HEK293 (cell line): ENCODE measurements around the gene MYCN.
A peak's percentile ranks its signal among the peaks of the same experiment; 100 is the strongest.

ENCODE experiments used
- HOXA7 ChIP-seq: sonication (generic); formaldehyde crosslinking; IDR thresholded peaks from 2 replicates; pipeline ENCODE4 v1.8.1; 2022; ENCODE audit warnings: missing genetic modification reagents, borderline replicate concordance
- KLF10 ChIP-seq: fragments of 450-650 bp; IDR thresholded peaks from 2 replicates; pipeline ENCODE4 v1.5.1; 2018; ENCODE audit warnings: missing biosample characterization, mild to moderate bottlenecking, missing genetic modification characterization
- ZFP3 ChIP-seq: fragments of 450-650 bp; formaldehyde crosslinking; IDR thresholded peaks from 2 replicates; pipeline ENCODE4 v1.5.1; 2016; ENCODE audit warnings: low read depth, missing biosample characterization, missing genetic modification characterization
- ZIC2 ChIP-seq: fragments of 450-650 bp; formaldehyde crosslinking; IDR thresholded peaks from 2 replicates; pipeline ENCODE4 v1.5.1; 2016; ENCODE audit warnings: missing biosample characterization, missing genetic modification characterization
- ZNF121 ChIP-seq: fragments of 450-650 bp; formaldehyde crosslinking; IDR thresholded peaks from 2 replicates; pipeline ENCODE4 v1.5.1; 2016; ENCODE audit warnings: missing biosample characterization, missing genetic modification characterization
- ZNF132 ChIP-seq: fragments of 450-650 bp; formaldehyde crosslinking; IDR thresholded peaks from 2 replicates; pipeline ENCODE4 v1.5.1; 2017; ENCODE audit warnings: missing biosample characterization, missing genetic modification characterization, borderline replicate concordance
- ZNF140 ChIP-seq: fragments of 450-650 bp; formaldehyde crosslinking; IDR thresholded peaks from 2 replicates; pipeline ENCODE4 v1.5.1; 2016; ENCODE audit warnings: missing biosample characterization, missing genetic modification characterization
- ZNF184 ChIP-seq: fragments of 450-650 bp; IDR thresholded peaks from 2 replicates; pipeline ENCODE4 v1.5.1; 2018; ENCODE audit warnings: missing biosample characterization, mild to moderate bottlenecking, missing genetic modification characterization
- ZNF274 ChIP-seq, 2 experiments: fragments of 200-500 bp in 1 of 2; fragments of 450-650 bp in 1 of 2; sonication (Bioruptor generic) in 1 of 2; formaldehyde crosslinking in 1 of 2; IDR thresholded peaks; 2 replicates each; pipeline versions ENCODE4 v1.5.1 to v1.6.1; 2014 to 2016; ENCODE audit warnings: borderline replicate concordance in 1 of 2, inconsistent platforms in 1 of 2, low read length in 1 of 2, missing biosample characterization in 1 of 2, missing genetic modification characterization in 1 of 2
- ZNF292 ChIP-seq: fragments of 450-650 bp; formaldehyde crosslinking; IDR thresholded peaks from 2 replicates; pipeline ENCODE4 v1.5.1; 2016; ENCODE audit warnings: low read depth, missing biosample characterization, missing genetic modification characterization, borderline replicate concordance
- ZNF354C ChIP-seq: fragments of 450-650 bp; formaldehyde crosslinking; IDR thresholded peaks from 2 replicates; pipeline ENCODE4 v1.5.1; 2016; ENCODE audit warnings: missing biosample characterization, missing genetic modification characterization, low read depth, borderline replicate concordance
- ZNF37A ChIP-seq: fragments of 450-650 bp; IDR thresholded peaks from 2 replicates; pipeline ENCODE4 v1.5.1; 2018; ENCODE audit warnings: missing biosample characterization, missing genetic modification characterization
- ZNF394 ChIP-seq: fragments of 450-650 bp; formaldehyde crosslinking; IDR thresholded peaks from 2 replicates; pipeline ENCODE4 v1.5.1; 2016; ENCODE audit warnings: missing biosample characterization, missing genetic modification characterization, mild to moderate bottlenecking, moderate library complexity, borderline replicate concordance
- ZNF416 ChIP-seq: fragments of 450-650 bp; formaldehyde crosslinking; IDR thresholded peaks from 2 replicates; pipeline ENCODE4 v1.5.1; 2016; ENCODE audit warnings: missing biosample characterization, missing genetic modification characterization
- ZNF510 ChIP-seq: fragments of 450-650 bp; formaldehyde crosslinking; IDR thresholded peaks from 2 replicates; pipeline ENCODE4 v1.5.1; 2018; ENCODE audit warnings: mild to moderate bottlenecking, missing genetic modification characterization, missing biosample characterization; ENCODE audit not compliant: insufficient replicate concordance
- ZNF514 ChIP-seq: fragments of 450-650 bp; formaldehyde crosslinking; IDR thresholded peaks from 2 replicates; pipeline ENCODE4 v1.5.1; 2016; ENCODE audit warnings: missing biosample characterization, missing genetic modification characterization
- ZNF555 ChIP-seq: fragments of 450-650 bp; formaldehyde crosslinking; conservative IDR thresholded peaks from 2 replicates; pipeline ENCODE4 v1.5.1; 2017; ENCODE audit warnings: missing biosample characterization, mild to moderate bottlenecking, missing genetic modification characterization, inconsistent platforms
- ZNF585B ChIP-seq: fragments of 450-650 bp; formaldehyde crosslinking; IDR thresholded peaks from 2 replicates; pipeline ENCODE4 v1.5.1; 2016; ENCODE audit warnings: missing biosample characterization, missing genetic modification characterization
- ZNF610 ChIP-seq: fragments of 450-650 bp; formaldehyde crosslinking; IDR thresholded peaks from 2 replicates; pipeline ENCODE4 v1.5.1; 2016; ENCODE audit warnings: missing biosample characterization, missing genetic modification characterization, borderline replicate concordance
- ZNF623 ChIP-seq: fragments of 450-650 bp; formaldehyde crosslinking; IDR thresholded peaks from 2 replicates; pipeline ENCODE4 v1.5.1; 2016; ENCODE audit warnings: missing biosample characterization, missing genetic modification characterization
- ZNF626 ChIP-seq: fragments of 450-650 bp; sonication (Bioruptor Pico); formaldehyde crosslinking; IDR thresholded peaks from 2 replicates; pipeline ENCODE4 v1.5.1; 2018; ENCODE audit warnings: missing biosample characterization, missing genetic modification characterization, inconsistent platforms
- ZNF670 ChIP-seq: fragments of 450-650 bp; formaldehyde crosslinking; IDR thresholded peaks from 2 replicates; pipeline ENCODE4 v1.5.1; 2016; ENCODE audit warnings: missing biosample characterization, missing genetic modification characterization, low read depth
- ZSCAN16 ChIP-seq: fragments of 450-650 bp; formaldehyde crosslinking; IDR thresholded peaks from 2 replicates; pipeline ENCODE4 v1.5.1; 2016; ENCODE audit warnings: missing biosample characterization, missing genetic modification characterization
- TF ChIP-seq, protein P1 (sequence below): fragments of 450-650 bp; formaldehyde crosslinking; IDR thresholded peaks from 2 replicates; pipeline ENCODE4 v1.5.1; 2017; ENCODE audit warnings: missing biosample characterization, mild to moderate bottlenecking, missing genetic modification characterization, moderate library complexity
- TF ChIP-seq, protein P2 (sequence below): fragments of 450-650 bp; formaldehyde crosslinking; IDR thresholded peaks from 2 replicates; pipeline ENCODE4 v1.5.1; 2016; ENCODE audit warnings: missing biosample characterization, missing genetic modification characterization
- TF ChIP-seq, protein P3 (sequence below): fragments of 450-650 bp; formaldehyde crosslinking; IDR thresholded peaks from 2 replicates; pipeline ENCODE4 v1.5.1; 2016; ENCODE audit warnings: missing biosample characterization, missing genetic modification characterization
- TF ChIP-seq, protein P4 (sequence below): fragments of 450-650 bp; formaldehyde crosslinking; IDR thresholded peaks from 2 replicates; pipeline ENCODE4 v1.5.1; 2016; ENCODE audit warnings: missing biosample characterization, missing genetic modification characterization
- TF ChIP-seq, protein P5 (sequence below): fragments of 450-650 bp; formaldehyde crosslinking; IDR thresholded peaks from 2 replicates; pipeline ENCODE4 v1.5.1; 2016; ENCODE audit warnings: missing biosample characterization, missing genetic modification characterization
- TF ChIP-seq, protein P6 (sequence below): fragments of 450-650 bp; formaldehyde crosslinking; IDR thresholded peaks from 2 replicates; pipeline ENCODE4 v1.5.1; 2016; ENCODE audit warnings: missing biosample characterization, missing genetic modification characterization

The MYCN gene

DNA sequence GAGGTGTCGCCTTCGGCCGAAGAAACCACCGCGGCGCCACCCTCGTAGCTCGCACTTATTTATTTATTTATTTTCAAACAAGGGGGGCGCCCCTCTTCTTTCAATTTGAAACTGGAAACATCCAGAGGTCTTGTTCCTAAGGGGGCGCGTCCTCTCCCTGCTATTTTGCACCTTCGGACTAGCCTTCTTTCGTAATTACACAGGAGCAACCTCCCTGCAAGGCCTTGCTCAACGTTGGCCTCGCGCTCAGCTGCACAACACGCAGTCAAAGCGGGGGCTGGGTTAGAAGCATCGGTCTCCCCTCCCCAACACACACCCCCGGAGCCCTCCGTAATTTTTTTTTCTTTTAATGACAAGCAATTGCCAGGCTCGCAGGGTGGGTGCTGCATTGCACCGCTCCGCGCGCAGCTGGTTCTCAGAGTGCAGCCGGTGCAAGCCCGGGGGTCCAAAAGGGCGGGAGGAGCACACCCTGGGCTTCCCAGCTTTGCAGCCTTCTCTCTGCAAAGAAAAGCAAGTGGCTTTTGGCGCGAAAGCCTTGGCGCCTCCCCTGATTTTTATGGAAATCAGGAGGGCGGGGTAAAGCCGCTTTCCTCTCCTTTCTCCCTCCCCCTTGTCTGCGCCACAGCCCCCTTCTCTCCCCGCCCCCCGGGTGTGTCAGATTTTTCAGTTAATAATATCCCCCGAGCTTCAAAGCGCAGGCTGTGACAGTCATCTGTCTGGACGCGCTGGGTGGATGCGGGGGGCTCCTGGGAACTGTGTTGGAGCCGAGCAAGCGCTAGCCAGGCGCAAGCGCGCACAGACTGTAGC is at the start of gene MYCN (continued):
- TF ChIP-seq, protein P1, sequence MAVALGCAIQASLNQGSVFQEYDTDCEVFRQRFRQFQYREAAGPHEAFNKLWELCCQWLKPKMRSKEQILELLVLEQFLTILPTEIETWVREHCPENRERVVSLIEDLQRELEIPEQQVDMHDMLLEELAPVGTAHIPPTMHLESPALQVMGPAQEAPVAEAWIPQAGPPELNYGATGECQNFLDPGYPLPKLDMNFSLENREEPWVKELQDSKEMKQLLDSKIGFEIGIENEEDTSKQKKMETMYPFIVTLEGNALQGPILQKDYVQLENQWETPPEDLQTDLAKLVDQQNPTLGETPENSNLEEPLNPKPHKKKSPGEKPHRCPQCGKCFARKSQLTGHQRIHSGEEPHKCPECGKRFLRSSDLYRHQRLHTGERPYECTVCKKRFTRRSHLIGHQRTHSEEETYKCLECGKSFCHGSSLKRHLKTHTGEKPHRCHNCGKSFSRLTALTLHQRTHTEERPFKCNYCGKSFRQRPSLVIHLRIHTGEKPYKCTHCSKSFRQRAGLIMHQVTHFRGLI (tag by site-specific recombination): no peak
- no peak for TF ChIP-seq ZNF184 (tag by site-specific recombination)
- no peak for TF ChIP-seq ZNF140
- no peak for TF ChIP-seq ZNF626 (tag by site-specific recombination)
- TF ChIP-seq ZNF354C (tag by site-specific recombination): no peak
- TF ChIP-seq ZNF510 (tag by site-specific recombination): no peak
- TF ChIP-seq HOXA7 (CRISPR knock-in tag): no peak
- TF ChIP-seq, protein P2, sequence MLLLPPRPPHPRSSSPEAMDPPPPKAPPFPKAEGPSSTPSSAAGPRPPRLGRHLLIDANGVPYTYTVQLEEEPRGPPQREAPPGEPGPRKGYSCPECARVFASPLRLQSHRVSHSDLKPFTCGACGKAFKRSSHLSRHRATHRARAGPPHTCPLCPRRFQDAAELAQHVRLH (tag by site-specific recombination): no peak
- TF ChIP-seq, protein P3, sequence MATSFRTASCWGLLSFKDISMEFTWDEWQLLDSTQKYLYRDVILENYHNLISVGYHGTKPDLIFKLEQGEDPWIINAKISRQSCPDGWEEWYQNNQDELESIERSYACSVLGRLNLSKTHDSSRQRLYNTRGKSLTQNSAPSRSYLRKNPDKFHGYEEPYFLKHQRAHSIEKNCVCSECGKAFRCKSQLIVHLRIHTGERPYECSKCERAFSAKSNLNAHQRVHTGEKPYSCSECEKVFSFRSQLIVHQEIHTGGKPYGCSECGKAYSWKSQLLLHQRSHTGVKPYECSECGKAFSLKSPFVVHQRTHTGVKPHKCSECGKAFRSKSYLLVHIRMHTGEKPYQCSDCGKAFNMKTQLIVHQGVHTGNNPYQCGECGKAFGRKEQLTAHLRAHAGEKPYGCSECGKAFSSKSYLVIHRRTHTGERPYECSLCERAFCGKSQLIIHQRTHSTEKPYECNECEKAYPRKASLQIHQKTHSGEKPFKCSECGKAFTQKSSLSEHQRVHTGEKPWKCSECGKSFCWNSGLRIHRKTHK (tag by site-specific recombination): no peak
- TF ChIP-seq ZNF394 (tag by site-specific recombination): no peak
- TF ChIP-seq ZNF610: no peak
- no peak for TF ChIP-seq ZNF670
- TF ChIP-seq ZNF555 (tag by site-specific recombination): no peak
- 0 out of 2 replicates have a peak, but pooled peaks have one; percentile 5 for TF ChIP-seq ZIC2 (tag by site-specific recombination)
- TF ChIP-seq ZNF37A: no peak
- no peak for TF ChIP-seq ZNF274 (IDR thresholded peaks at IDR 0.05; ENCODE audit: low read length)
- TF ChIP-seq ZNF274 (tag by site-specific recombination; IDR thresholded peaks at IDR 0.05; ENCODE audit: borderline replicate concordance): no peak
- TF ChIP-seq, protein P4, sequence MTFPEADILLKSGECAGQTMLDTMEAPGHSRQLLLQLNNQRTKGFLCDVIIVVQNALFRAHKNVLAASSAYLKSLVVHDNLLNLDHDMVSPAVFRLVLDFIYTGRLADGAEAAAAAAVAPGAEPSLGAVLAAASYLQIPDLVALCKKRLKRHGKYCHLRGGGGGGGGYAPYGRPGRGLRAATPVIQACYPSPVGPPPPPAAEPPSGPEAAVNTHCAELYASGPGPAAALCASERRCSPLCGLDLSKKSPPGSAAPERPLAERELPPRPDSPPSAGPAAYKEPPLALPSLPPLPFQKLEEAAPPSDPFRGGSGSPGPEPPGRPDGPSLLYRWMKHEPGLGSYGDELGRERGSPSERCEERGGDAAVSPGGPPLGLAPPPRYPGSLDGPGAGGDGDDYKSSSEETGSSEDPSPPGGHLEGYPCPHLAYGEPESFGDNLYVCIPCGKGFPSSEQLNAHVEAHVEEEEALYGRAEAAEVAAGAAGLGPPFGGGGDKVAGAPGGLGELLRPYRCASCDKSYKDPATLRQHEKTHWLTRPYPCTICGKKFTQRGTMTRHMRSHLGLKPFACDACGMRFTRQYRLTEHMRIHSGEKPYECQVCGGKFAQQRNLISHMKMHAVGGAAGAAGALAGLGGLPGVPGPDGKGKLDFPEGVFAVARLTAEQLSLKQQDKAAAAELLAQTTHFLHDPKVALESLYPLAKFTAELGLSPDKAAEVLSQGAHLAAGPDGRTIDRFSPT: no peak
- no peak for TF ChIP-seq KLF10 (tag by site-specific recombination)
- no peak for TF ChIP-seq ZNF292 (tag by site-specific recombination)
- TF ChIP-seq ZNF121 (tag by site-specific recombination): no peak
- no peak for TF ChIP-seq ZFP3
- TF ChIP-seq ZNF585B (tag by site-specific recombination): no peak
- no peak for TF ChIP-seq ZNF514 (tag by site-specific recombination)
- TF ChIP-seq ZNF623: no peak
- TF ChIP-seq, protein P5, sequence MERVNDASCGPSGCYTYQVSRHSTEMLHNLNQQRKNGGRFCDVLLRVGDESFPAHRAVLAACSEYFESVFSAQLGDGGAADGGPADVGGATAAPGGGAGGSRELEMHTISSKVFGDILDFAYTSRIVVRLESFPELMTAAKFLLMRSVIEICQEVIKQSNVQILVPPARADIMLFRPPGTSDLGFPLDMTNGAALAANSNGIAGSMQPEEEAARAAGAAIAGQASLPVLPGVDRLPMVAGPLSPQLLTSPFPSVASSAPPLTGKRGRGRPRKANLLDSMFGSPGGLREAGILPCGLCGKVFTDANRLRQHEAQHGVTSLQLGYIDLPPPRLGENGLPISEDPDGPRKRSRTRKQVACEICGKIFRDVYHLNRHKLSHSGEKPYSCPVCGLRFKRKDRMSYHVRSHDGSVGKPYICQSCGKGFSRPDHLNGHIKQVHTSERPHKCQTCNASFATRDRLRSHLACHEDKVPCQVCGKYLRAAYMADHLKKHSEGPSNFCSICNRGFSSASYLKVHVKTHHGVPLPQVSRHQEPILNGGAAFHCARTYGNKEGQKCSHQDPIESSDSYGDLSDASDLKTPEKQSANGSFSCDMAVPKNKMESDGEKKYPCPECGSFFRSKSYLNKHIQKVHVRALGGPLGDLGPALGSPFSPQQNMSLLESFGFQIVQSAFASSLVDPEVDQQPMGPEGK (tag by site-specific recombination): peak; percentile 58; the same call in 1 of the 2 replicates
- TF ChIP-seq, protein P6, sequence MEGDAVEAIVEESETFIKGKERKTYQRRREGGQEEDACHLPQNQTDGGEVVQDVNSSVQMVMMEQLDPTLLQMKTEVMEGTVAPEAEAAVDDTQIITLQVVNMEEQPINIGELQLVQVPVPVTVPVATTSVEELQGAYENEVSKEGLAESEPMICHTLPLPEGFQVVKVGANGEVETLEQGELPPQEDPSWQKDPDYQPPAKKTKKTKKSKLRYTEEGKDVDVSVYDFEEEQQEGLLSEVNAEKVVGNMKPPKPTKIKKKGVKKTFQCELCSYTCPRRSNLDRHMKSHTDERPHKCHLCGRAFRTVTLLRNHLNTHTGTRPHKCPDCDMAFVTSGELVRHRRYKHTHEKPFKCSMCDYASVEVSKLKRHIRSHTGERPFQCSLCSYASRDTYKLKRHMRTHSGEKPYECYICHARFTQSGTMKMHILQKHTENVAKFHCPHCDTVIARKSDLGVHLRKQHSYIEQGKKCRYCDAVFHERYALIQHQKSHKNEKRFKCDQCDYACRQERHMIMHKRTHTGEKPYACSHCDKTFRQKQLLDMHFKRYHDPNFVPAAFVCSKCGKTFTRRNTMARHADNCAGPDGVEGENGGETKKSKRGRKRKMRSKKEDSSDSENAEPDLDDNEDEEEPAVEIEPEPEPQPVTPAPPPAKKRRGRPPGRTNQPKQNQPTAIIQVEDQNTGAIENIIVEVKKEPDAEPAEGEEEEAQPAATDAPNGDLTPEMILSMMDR: peak; percentile 91
- no peak for TF ChIP-seq ZSCAN16 (tag by site-specific recombination)
- TF ChIP-seq ZNF132 (tag by site-specific recombination): no peak
- no peak for TF ChIP-seq ZNF416 (tag by site-specific recombination)
